ENCODE measurements around the gene YJEFN3.

YJEFN3 gene

GRCh38 chr19:19531951-19532805 is 3.5 kb downstream of the YJEFN3 start:
- H3K4ac ChIP-seq (ENCODE audit: low read length), result no peak overlapping the region
- no peak overlapping the region for H2BK12ac ChIP-seq (ENCODE audit: low read length)
- H3K27ac ChIP-seq (replicated peaks; ENCODE audit: low read length), result no peak overlapping the region
- H3K79me1 ChIP-seq (ENCODE audit: low read depth, low read length), result peaks cover 3% of the 10 kb centered on the region
- no peak overlapping the region for H2BK5ac ChIP-seq (ENCODE audit: low read length)
- H2AFZ ChIP-seq (ENCODE audit: low read length), result no peak overlapping the region
- H3K4me1 ChIP-seq (ENCODE audit: control insufficient read depth in 2 of 2, insufficient read depth in 1 of 2, low read depth in 1 of 2, low read length in 2 of 2), result peaks cover 7 to 10% of the 10 kb centered on the region in 2 donors
- H3K4me3 ChIP-seq (ENCODE audit: low read length in 2 of 2), result no peak overlapping the region
- H2AK5ac ChIP-seq (ENCODE audit: low read depth, low read length), result no peak overlapping the region
- peak overlapping the region; percentile 32 for H3K18ac ChIP-seq (ENCODE audit: low read length)
- H4K91ac ChIP-seq (ENCODE audit: low read depth, low read length, poor library complexity), result no peak overlapping the region
- H3K23ac ChIP-seq (ENCODE audit: low read depth, low read length, poor library complexity), result no peak overlapping the region
- no peak overlapping the region for H3K4me2 ChIP-seq (ENCODE audit: insufficient read depth, low read length, poor library complexity, severe bottlenecking)
- H2BK120ac ChIP-seq (ENCODE audit: low read depth, low read length), result no peak overlapping the region
- H3K9me3 ChIP-seq (replicated peaks in 1 of 2; ENCODE audit: control insufficient read depth in 2 of 2, insufficient read depth in 1 of 2, low read depth in 1 of 2, low read length in 2 of 2), result no peaks in the 10 kb centered on the region
- no CpG with 5 or more reads among the region's 48 CpGs for WGBS, 2 donors (ENCODE audit: extremely low coverage in 2 of 2, insufficient read length in 2 of 2, insufficient replicate concordance in 1 of 2)
- peak; percentile 71 for DNase-seq (ENCODE audit: low spot score)
- H3K14ac ChIP-seq (ENCODE audit: low read length), result no peak overlapping the region
- no peak overlapping the region for H4K8ac ChIP-seq (ENCODE audit: low read depth, low read length)
- H2BK15ac ChIP-seq (ENCODE audit: low read length), result no peak overlapping the region
- peak overlapping the region; percentile 24 for H3K9ac ChIP-seq (ENCODE audit: low read depth, low read length, poor library complexity)
- peaks cover 15 to 58% of the 10 kb centered on the region in 2 donors for H3K36me3 ChIP-seq (replicated peaks in 1 of 2; ENCODE audit: control insufficient read depth in 2 of 2, insufficient read depth in 2 of 2, low read length in 2 of 2)
- H3K27me3 ChIP-seq (ENCODE audit: control insufficient read depth in 3 of 3, insufficient read depth in 3 of 3, low read depth in 1 of 3, low read length in 3 of 3), result no peaks in the 10 kb centered on the region

- H3K18ac ChIP-seq (ENCODE audit: low read length), result peak overlapping the region; percentile 32
- 100% methylated on average over 1 of the region's 14 CpGs; no CpG with 5 or more reads in 1 of the 2 donors for WGBS, 2 donors (ENCODE audit: extremely low coverage in 2 of 2, insufficient read length in 2 of 2, insufficient replicate concordance in 1 of 2)
- no peak overlapping the region for H2BK15ac ChIP-seq (ENCODE audit: low read length)
- peak overlapping the region; percentile 24 for H3K9ac ChIP-seq (ENCODE audit: low read depth, low read length, poor library complexity)
- H3K79me1 ChIP-seq (ENCODE audit: low read depth, low read length), result peaks cover 3% of the 10 kb centered on the region
- no peak for DNase-seq (ENCODE audit: low spot score)
- no peak overlapping the region for H3K4me2 ChIP-seq (ENCODE audit: insufficient read depth, low read length, poor library complexity, severe bottlenecking)
- no peak overlapping the region for H2BK12ac ChIP-seq (ENCODE audit: low read length)
- H3K27ac ChIP-seq (replicated peaks; ENCODE audit: low read length), result no peak overlapping the region
- H3K4ac ChIP-seq (ENCODE audit: low read length), result no peak overlapping the region
- no peaks in the 10 kb centered on the region for H3K9me3 ChIP-seq (replicated peaks in 1 of 2; ENCODE audit: control insufficient read depth in 2 of 2, insufficient read depth in 1 of 2, low read depth in 1 of 2, low read length in 2 of 2)
- H2BK120ac ChIP-seq (ENCODE audit: low read depth, low read length), result no peak overlapping the region
- no peak overlapping the region for H3K14ac ChIP-seq (ENCODE audit: low read length)
- no peak overlapping the region for H2AK5ac ChIP-seq (ENCODE audit: low read depth, low read length)
- no peak overlapping the region for H4K91ac ChIP-seq (ENCODE audit: low read depth, low read length, poor library complexity)
- H2BK5ac ChIP-seq (ENCODE audit: low read length), result no peak overlapping the region
- H3K4me1 ChIP-seq (ENCODE audit: control insufficient read depth in 2 of 2, insufficient read depth in 1 of 2, low read depth in 1 of 2, low read length in 2 of 2), result peaks cover 7 to 10% of the 10 kb centered on the region in 2 donors
- peak overlapping the region in 1 of 2 donors; percentile 42 for H3K4me3 ChIP-seq (ENCODE audit: low read length in 2 of 2)
- no peaks in the 10 kb centered on the region for H3K27me3 ChIP-seq (ENCODE audit: control insufficient read depth in 3 of 3, insufficient read depth in 3 of 3, low read depth in 1 of 3, low read length in 3 of 3)
- H3K36me3 ChIP-seq (replicated peaks in 1 of 2; ENCODE audit: control insufficient read depth in 2 of 2, insufficient read depth in 2 of 2, low read length in 2 of 2), result peaks cover 9 to 49% of the 10 kb centered on the region in 2 donors
- H4K8ac ChIP-seq (ENCODE audit: low read depth, low read length), result no peak overlapping the region
- H3K23ac ChIP-seq (ENCODE audit: low read depth, low read length, poor library complexity), result no peak overlapping the region
- no peak overlapping the region for H2AFZ ChIP-seq (ENCODE audit: low read length)
These were observed 4.3 kb downstream of the YJEFN3 start for GRCh38 chr19:19532806-19533701.

GRCh38 chr19:19533841-19534240 is 5.1 kb downstream of the YJEFN3 start:
- no peak overlapping the region for H2BK15ac ChIP-seq (ENCODE audit: low read length)
- H3K14ac ChIP-seq (ENCODE audit: low read length), result no peak overlapping the region
- H3K4me1 ChIP-seq (ENCODE audit: control insufficient read depth in 2 of 2, insufficient read depth in 1 of 2, low read depth in 1 of 2, low read length in 2 of 2), result peaks cover 7 to 14% of the 10 kb centered on the region in 2 donors
- no peaks in the 10 kb centered on the region for H3K9me3 ChIP-seq (replicated peaks in 1 of 2; ENCODE audit: control insufficient read depth in 2 of 2, insufficient read depth in 1 of 2, low read depth in 1 of 2, low read length in 2 of 2)
- no peak for DNase-seq (ENCODE audit: low spot score)
- peaks cover 6 to 43% of the 10 kb centered on the region in 2 donors for H3K36me3 ChIP-seq (replicated peaks in 1 of 2; ENCODE audit: control insufficient read depth in 2 of 2, insufficient read depth in 2 of 2, low read length in 2 of 2)
- no peak overlapping the region for H3K18ac ChIP-seq (ENCODE audit: low read length)
- no peak overlapping the region for H3K9ac ChIP-seq (ENCODE audit: low read depth, low read length, poor library complexity)
- H2AK5ac ChIP-seq (ENCODE audit: low read depth, low read length), result no peak overlapping the region
- H3K27ac ChIP-seq (replicated peaks; ENCODE audit: low read length), result no peak overlapping the region
- no CpG with 5 or more reads among the region's 6 CpGs for WGBS, 2 donors (ENCODE audit: extremely low coverage in 2 of 2, insufficient read length in 2 of 2, insufficient replicate concordance in 1 of 2)
- peaks cover 0 to 5% (median 0%) of the 10 kb centered on the region in 3 experiments for H3K27me3 ChIP-seq (ENCODE audit: control insufficient read depth in 3 of 3, insufficient read depth in 3 of 3, low read depth in 1 of 3, low read length in 3 of 3)
- H3K4me3 ChIP-seq (ENCODE audit: low read length in 2 of 2), result no peak overlapping the region
- H3K4me2 ChIP-seq (ENCODE audit: insufficient read depth, low read length, poor library complexity, severe bottlenecking), result no peak overlapping the region
- H2BK120ac ChIP-seq (ENCODE audit: low read depth, low read length), result no peak overlapping the region
- H4K8ac ChIP-seq (ENCODE audit: low read depth, low read length), result no peak overlapping the region
- H3K23ac ChIP-seq (ENCODE audit: low read depth, low read length, poor library complexity), result no peak overlapping the region
- H2BK5ac ChIP-seq (ENCODE audit: low read length), result no peak overlapping the region
- peaks cover 3% of the 10 kb centered on the region for H3K79me1 ChIP-seq (ENCODE audit: low read depth, low read length)
- no peak overlapping the region for H3K4ac ChIP-seq (ENCODE audit: low read length)
- no peak overlapping the region for H4K91ac ChIP-seq (ENCODE audit: low read depth, low read length, poor library complexity)
- no peak overlapping the region for H2BK12ac ChIP-seq (ENCODE audit: low read length)
- no peak overlapping the region for H2AFZ ChIP-seq (ENCODE audit: low read length)

Data from neuronal stem cell (in vitro differentiated cells).